Gastroesophageal sphincter (tissue), 4 donors: ENCODE results near the gene FOXK2. TPM values are rescaled to one million over a fixed set of nuclear protein-coding genes. Genes with fewer than 3 reads are reported as not detected.
A peak's percentile ranks its signal among the peaks of the same experiment; 100 is the strongest.

Experiments used
- ATAC-seq: fragments of 150-250 bp; one replicate; pipeline ENCODE4 v1.9.1; 2016; ENCODE audit warnings: mild to moderate bottlenecking, moderate library complexity
- H3K27ac ChIP-seq, 4 donors: fragments of 200-600 bp; sonication (generic) in 3 of 4; 1 replicate in 3 of 4; 2 replicates in 1 of 4; pipeline ENCODE4 v1.5.1; 2016 to 2019
- H3K27me3 ChIP-seq: fragments of 200-600 bp; sonication (generic); one replicate; pipeline ENCODE4 v1.5.1; 2019
- H3K36me3 ChIP-seq, 2 donors: fragments of 200-600 bp; sonication (generic); one replicate each; pipeline ENCODE4 v1.5.1; 2019; ENCODE audit warnings: control low read depth in 1 of 2
- H3K4me1 ChIP-seq, 3 donors: fragments of 200-600 bp; sonication (generic); 1 replicate in 2 of 3; 2 replicates in 1 of 3; pipeline ENCODE4 v1.5.1; 2016 to 2019; ENCODE audit warnings: control low read depth in 2 of 3
- H3K4me3 ChIP-seq, 2 donors: fragments of 200-600 bp; sonication (generic); one replicate each; pipeline ENCODE4 v1.5.1; 2019; ENCODE audit warnings: mild to moderate bottlenecking in 1 of 2, moderate library complexity in 1 of 2
- H3K9me3 ChIP-seq, 3 donors: fragments of 200-600 bp; sonication (generic); one replicate each; pipeline ENCODE4 v1.5.1; 2017 to 2019; ENCODE audit warnings: control low read depth in 2 of 3
- CTCF ChIP-seq, 4 experiments: fragments of 200-600 bp in 2 of 4; fragments of 450-650 bp in 2 of 4; sonication (generic) in 1 of 4; IDR thresholded peaks; one replicate each; pipeline ENCODE4 v1.5.1; 2017 to 2019; ENCODE audit warnings: antibody characterized with exemption in 4 of 4, mild to moderate bottlenecking in 2 of 4, moderate library complexity in 2 of 4
- EP300 ChIP-seq: sonication (generic); formaldehyde crosslinking; IDR thresholded peaks from one replicate; pipeline ENCODE4 v1.6.1; 2017; ENCODE audit warnings: antibody characterized with exemption, mild to moderate bottlenecking
- POLR2A ChIP-seq, 2 donors: fragments of 450-650 bp; IDR thresholded peaks; one replicate each; pipeline ENCODE4 v1.6.1; 2017; ENCODE audit warnings: antibody characterized with exemption in 2 of 2, mild to moderate bottlenecking in 2 of 2, moderate library complexity in 1 of 2
- POLR2AphosphoS5 ChIP-seq: sonication (generic); formaldehyde crosslinking; IDR thresholded peaks from one replicate; pipeline ENCODE4 v1.6.1; 2017; ENCODE audit warnings: antibody characterized with exemption
- WGBS, 2 donors: methylation state at CpG; one replicate each; pipeline ENCODE4 v1.1.5; 2018; ENCODE audit warnings: low coverage in 1 of 2; 5-methylcytosine and 5-hydroxymethylcytosine counted together
- total RNA-seq, 4 donors: library from RNA; depleted of rRNA; stranded (reverse); fragments of >200 nt; gene quantifications; one replicate each; pipeline ENCODE4 v1.1.0, GENCODE V29; 2016

The FOXK2 gene
- total RNA-seq, 4 donors from 2014 or later: 35.1 to 63.4 (median 52.6) TPM

- H3K27me3 ChIP-seq: no peaks in the 10 kb centered on the region
- no peak overlapping the region for H3K4me3 ChIP-seq
- H3K4me1 ChIP-seq: peaks cover 0 to 20% (median 0%) of the 10 kb centered on the region in 3 donors
- no peak for TF ChIP-seq CTCF (IDR thresholded peaks at IDR 0.05)
- no peak for TF ChIP-seq POLR2A (IDR thresholded peaks at IDR 0.05)
- TF ChIP-seq POLR2AphosphoS5: no peak
- no peak for TF ChIP-seq EP300
- H3K36me3 ChIP-seq: peaks cover 0 to 82% of the 10 kb centered on the region in 2 donors
- 80 to 86% methylated on average over 13 to 16 of the region's 20 CpGs for WGBS, 2 donors
- H3K9me3 ChIP-seq: no peaks in the 10 kb centered on the region
- peak overlapping the region in 1 of 4 donors; percentile 30 for H3K27ac ChIP-seq
- no peak for ATAC-seq
Measured at GRCh38 chr17:82602986-82603710, 83.6 kb downstream of the FOXK2 start.

- Histone ChIP-seq H3K4me1 (peaks cover 0 to 20% (median 0%) of the 10 kb centered on the region in 3 donors), H3K27me3 (no peaks in the 10 kb centered on the region), H3K9me3 (no peaks in the 10 kb centered on the region), H3K36me3 (peaks cover 0 to 78% of the 10 kb centered on the region in 2 donors), H3K4me3 (no peak overlapping the region), H3K27ac (peak overlapping the region in 3 of 4 donors; percentile 29 to 41 (median 30))
- TF ChIP-seq EP300: no peak
- no peak for TF ChIP-seq POLR2AphosphoS5
- no peak for TF ChIP-seq CTCF (IDR thresholded peaks at IDR 0.05)
- TF ChIP-seq POLR2A (IDR thresholded peaks at IDR 0.05): no peak
- ATAC-seq: peak; percentile 82
- 52 to 70% methylated on average over 5 to 9 of the region's 18 CpGs for WGBS, 2 donors
Measured at GRCh38 chr17:82603981-82604448, 84.5 kb downstream of the FOXK2 start.

- H3K4me3 ChIP-seq: no peak overlapping the region
- H3K27me3 ChIP-seq: no peaks in the 10 kb centered on the region
- no peaks in the 10 kb centered on the region for H3K9me3 ChIP-seq
- H3K4me1 ChIP-seq: peaks cover 0 to 20% (median 0%) of the 10 kb centered on the region in 3 donors
- ATAC-seq: no peak
- peak overlapping the region in 3 of 4 donors; percentile 1 to 41 (median 23) for H3K27ac ChIP-seq
- peaks cover 0 to 77% of the 10 kb centered on the region in 2 donors for H3K36me3 ChIP-seq
- 85 to 94% methylated on average over 7 of the region's 7 CpGs for WGBS, 2 donors
- TF ChIP-seq POLR2A (IDR thresholded peaks at IDR 0.05): no peak
Measured at GRCh38 chr17:82604532-82604931, 85.0 kb downstream of the FOXK2 start.

GRCh38 chr17:82605939-82606600, 86.5 kb downstream of the FOXK2 start:
- H3K36me3 ChIP-seq: peaks cover 0 to 77% of the 10 kb centered on the region in 2 donors
- TF ChIP-seq POLR2A (IDR thresholded peaks at IDR 0.05): no peak
- no peak for TF ChIP-seq POLR2AphosphoS5
- no peak for TF ChIP-seq EP300
- TF ChIP-seq CTCF (IDR thresholded peaks at IDR 0.05): no peak
- peaks cover 0 to 21% (median 0%) of the 10 kb centered on the region in 3 donors for H3K4me1 ChIP-seq
- no peaks in the 10 kb centered on the region for H3K27me3 ChIP-seq
- 78 to 89% methylated on average over 4 of the region's 16 CpGs for WGBS, 2 donors
- no peak overlapping the region for H3K27ac ChIP-seq
- ATAC-seq: no peak
- no peaks in the 10 kb centered on the region for H3K9me3 ChIP-seq
- H3K4me3 ChIP-seq: no peak overlapping the region

- Histone ChIP-seq H3K4me3 (no peak overlapping the region), H3K4me1 (peaks cover 0 to 15% (median 2%) of the 10 kb centered on the region in 3 donors), H3K36me3 (peaks cover 0 to 70% of the 10 kb centered on the region in 2 donors), H3K27me3 (no peaks in the 10 kb centered on the region), H3K9me3 (no peaks in the 10 kb centered on the region), H3K27ac (no peak overlapping the region)
- 69 to 100% methylated on average over 1 to 4 of the region's 5 CpGs for WGBS, 2 donors
- TF ChIP-seq POLR2A (IDR thresholded peaks at IDR 0.05) (no peak), EP300 (no peak), CTCF (IDR thresholded peaks at IDR 0.05) (no peak), POLR2AphosphoS5 (no peak)
- no peak for ATAC-seq
Measured at GRCh38 chr17:82608816-82609215, 89.3 kb downstream of the FOXK2 start.
